KBM-7 (cell line): Measurements from ENCODE around the gene KCNF1.

Source experiments
- DNase-seq: peaks from one replicate; pipeline ENCODE4 v3.0.0-alpha.2; 2015
- in situ Hi-C: fragments of 300-500 bp; cut with MboI; formaldehyde crosslinking; loops from 2 replicates; pipeline ENCODE4 v1.14.3; 2020; ENCODE audit warnings: low sequenced_read_pairs, low pct_unique_long_range_greater_than_20kb, mixed read lengths

KCNF1 gene

GRCh38 chr2:10900216-10901109 lies 11.3 kb upstream of the KCNF1 start:
- peak; percentile 52 for DNase-seq
- in situ Hi-C loops: no loop called here

- no peak for DNase-seq
Observed at GRCh38 chr2:10901160-10901939, 10.4 kb upstream of the KCNF1 start.

GRCh38 chr2:10903861-10904210 lies 7.9 kb upstream of the KCNF1 start:
- in situ Hi-C loops: no loop called here

More at GRCh38 chr2:10901160-10901939, 10.4 kb upstream of the KCNF1 start:
- in situ Hi-C loops: no loop called here

DNA sequence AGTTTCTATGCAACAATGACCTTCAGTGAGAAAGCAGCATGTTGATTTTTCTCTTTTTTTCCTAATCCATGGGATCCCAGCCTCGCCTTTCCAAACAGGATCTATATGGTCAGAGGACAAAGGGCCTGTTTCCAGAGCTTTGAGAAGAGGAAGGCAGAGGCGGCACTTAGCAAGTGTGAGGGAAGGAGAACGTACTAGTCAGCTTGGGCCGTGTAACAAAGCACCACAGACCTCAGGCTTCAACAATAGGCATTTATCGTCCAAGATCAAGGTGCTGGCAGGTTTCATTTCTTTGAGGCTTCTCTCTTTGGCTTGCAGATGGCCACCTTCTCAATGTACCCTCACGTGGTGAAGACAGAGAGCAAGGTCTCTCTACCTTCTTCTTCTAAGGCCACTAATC lies 7.3 kb upstream of the KCNF1 start:
- in situ Hi-C loops: no loop called here
- no peak for DNase-seq

More at GRCh38 chr2:10903861-10904210, 7.9 kb upstream of the KCNF1 start:
- DNase-seq: no peak

DNA sequence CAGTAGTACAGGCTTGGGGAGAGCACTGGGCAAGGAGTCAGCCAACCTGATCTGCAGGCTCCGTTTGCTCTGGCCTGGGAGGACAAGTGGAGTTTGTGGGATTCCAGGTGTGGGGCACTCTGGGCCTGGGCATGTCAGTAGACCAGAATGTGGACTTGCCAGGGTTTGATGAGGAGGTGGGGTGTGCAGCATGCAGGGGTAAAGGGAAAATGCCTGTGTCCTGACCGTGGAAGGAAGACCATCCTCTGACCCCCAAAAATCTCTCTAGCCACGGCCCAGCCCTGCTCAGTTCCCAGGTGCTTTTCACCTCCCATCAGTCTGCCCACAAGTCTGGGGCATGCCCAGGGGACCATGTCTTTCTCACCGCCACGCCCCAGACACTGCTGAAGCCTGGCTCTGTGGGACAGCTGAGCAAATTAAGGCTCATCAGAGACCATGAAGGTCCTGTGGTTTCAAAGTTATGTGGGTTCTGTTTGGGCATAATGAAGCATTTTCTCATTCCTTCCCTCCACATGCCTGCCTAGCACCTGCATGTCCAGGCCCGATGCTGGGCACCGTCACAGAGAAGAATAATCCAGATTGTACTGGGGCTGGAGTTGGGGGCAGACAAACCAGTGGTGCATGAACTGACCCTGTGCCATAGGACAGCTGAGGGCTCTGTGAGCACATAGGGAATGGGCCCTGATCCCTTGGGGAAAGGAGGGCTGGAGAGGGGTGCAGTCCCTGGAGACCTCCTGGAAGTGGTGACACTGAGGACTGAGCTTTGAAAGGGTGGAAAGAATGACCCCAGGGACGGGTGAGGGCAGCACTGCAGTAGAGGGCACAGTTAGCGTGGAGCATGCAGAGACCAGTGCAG lies 6.5 kb upstream of the KCNF1 start:
- DNase-seq: no peak
- in situ Hi-C loops: no loop called here

GRCh38 chr2:10905862-10906143 lies 5.9 kb upstream of the KCNF1 start:
- no peak for DNase-seq
- in situ Hi-C loops: no loop called here

DNA sequence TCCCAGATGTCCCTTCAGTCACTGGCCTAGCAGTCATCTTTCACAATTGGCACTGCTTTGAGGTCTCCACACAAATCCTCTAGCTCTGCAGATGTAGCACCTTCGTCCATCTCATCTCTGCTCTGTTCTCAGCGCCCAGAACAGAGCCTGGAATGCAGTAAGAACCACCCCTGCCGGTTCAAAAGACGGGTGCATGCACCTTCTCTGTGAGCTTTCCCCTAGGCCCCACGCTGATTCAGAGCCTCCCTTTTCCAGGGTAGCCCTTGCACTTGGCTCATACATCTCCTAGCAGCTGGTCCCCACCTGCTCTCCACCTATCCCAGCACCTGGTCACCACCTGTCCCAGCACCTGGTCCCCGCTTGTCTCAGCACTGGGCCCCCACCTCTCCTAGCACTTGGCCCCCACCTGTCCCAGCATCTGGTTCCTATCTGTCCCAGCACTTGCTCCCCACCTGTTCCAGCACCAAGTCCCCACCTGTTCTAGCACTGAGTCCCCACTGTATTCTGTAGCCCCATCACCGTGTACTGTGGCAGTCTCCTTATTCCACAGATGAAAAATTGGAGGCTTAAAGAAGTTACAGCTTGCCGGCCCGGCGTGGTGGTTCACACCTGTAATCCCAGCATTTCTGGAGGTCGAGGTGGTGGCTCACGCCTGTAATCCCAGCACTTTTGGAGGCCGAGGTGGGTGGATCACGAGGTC lies 4.7 kb upstream of the KCNF1 start:
- in situ Hi-C loops: no loop called here
- DNase-seq: no peak

GRCh38 chr2:10908195-10908594 lies 3.5 kb upstream of the KCNF1 start:
- in situ Hi-C loops: no loop called here
- no peak for DNase-seq

GRCh38 chr2:10909050-10909995 lies 2.4 kb upstream of the KCNF1 start:
- in situ Hi-C loops: no loop called here

GRCh38 chr2:10909996-10910341 lies 1.8 kb upstream of the KCNF1 start:
- in situ Hi-C loops: no loop called here
- no peak for DNase-seq

More at GRCh38 chr2:10909050-10909995, 2.4 kb upstream of the KCNF1 start:
- peak; percentile 12 for DNase-seq

DNA sequence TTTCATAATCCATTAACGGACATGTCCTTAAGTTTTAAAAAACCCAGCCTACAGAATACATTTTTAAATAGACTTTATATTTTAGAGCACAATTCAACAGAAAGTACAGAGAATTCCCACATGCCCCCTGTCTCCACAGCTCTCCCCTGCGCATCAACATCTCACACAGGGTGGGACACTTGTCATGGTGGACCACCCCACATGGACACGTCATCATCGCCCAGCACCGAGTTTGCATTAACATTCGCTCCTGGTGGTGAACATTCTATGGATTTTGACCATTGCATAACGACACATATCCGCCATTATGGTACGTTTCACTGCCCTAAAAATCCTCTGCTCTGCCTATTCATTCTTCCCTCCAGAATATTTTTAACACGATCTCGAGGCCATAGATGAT lies 1.1 kb upstream of the KCNF1 start:
- in situ Hi-C loops: no loop called here
- DNase-seq: no peak

GRCh38 chr2:10912076-10912731 lies 470 bp downstream of the KCNF1 start:
- DNase-seq: no peak
- in situ Hi-C loops: no loop called here

GRCh38 chr2:10912796-10913455 lies 1.2 kb downstream of the KCNF1 start:
- in situ Hi-C loops: no loop called here
- no peak for DNase-seq

DNA sequence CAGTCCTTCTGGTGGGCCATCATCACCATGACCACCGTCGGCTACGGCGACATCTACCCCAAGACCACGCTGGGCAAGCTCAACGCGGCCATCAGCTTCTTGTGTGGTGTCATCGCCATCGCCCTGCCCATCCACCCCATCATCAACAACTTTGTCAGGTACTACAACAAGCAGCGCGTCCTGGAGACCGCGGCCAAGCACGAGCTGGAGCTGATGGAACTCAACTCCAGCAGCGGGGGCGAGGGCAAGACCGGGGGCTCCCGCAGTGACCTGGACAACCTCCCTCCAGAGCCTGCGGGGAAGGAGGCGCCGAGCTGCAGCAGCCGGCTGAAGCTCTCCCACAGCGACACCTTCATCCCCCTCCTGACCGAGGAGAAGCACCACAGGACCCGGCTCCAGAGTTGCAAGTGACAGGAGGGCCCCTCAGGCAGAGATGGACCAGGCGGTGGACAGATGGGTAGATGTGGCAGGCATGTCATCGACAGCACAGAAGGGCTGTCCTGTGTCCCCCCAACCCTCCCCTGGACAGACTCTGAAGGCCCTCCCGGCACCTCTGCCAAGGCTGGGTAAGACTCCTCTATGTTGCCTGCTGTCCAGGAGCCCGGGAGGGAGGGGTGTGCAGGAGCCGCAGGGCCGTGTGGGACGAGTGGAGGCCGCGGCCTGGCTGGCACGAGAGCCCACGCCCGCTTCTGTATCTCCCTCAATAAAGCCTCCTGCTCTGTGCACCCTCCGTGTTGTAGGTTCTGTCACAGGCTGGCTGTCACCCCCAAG lies 2.0 kb downstream of the KCNF1 start:
- DNase-seq: no peak
- in situ Hi-C loops: no loop called here

GRCh38 chr2:10914272-10914693 lies 2.5 kb downstream of the KCNF1 start:
- no peak for DNase-seq
- in situ Hi-C loops: no loop called here

- no peak for DNase-seq
- in situ Hi-C loops: no loop called here
Observed at GRCh38 chr2:10915236-10915635, 3.5 kb downstream of the KCNF1 start.
